Islet of Langerhans (tissue), 1 donor: ENCODE measurements around the gene GEMIN8.

ENCODE experiments used
- FAIRE-seq: peaks from one replicate; lab custom pipeline; 2011; peaks lifted over from hg19 to GRCh38; lab: Jason Lieb, UNC

Gene GEMIN8

DNA sequence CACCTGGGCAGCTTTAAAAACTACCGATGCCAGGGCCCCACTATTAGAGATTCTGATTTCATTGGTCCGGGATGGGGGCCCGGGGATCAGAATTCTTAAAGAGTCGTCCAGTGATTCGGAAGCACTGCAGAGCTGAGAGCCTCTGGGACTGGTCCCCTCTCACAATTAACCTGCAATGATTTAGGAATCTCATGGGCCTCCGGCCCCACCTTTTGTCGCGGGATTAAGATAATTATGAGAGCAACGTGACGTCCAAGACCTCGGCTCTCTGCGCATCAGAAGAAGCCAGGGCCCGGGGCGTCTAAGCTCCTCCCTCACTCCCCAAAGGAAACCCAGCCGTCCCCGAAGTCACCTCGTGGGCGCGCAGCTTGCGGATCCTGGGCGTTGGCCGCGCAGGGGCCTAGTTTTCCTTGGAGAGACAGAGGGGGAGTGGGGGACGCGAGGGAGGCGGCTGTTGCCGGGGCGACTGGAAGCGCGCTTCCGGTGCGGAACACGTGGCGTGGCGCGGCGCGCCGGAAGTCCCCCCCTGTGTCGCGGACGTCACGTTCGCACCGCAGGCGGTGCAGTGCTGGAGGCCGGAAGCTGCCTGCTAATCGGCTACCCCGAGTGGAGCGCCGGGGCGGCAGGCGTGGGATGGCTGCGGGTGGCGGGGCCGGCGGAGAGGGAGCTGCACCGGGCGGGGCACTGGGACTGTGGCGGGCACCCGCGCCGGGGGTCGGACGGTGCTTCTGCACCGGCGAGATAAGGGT lies at the start of gene GEMIN8:
TSS of gene GEMIN8 (minus strand) at position 468 of the 749 bp plus-strand sequence. CDS start 8,414 bp downstream, outside the sequence.
- FAIRE-seq = no peak

GRCh38 chrX:14076639-14077038 lies 46.9 kb upstream of the GEMIN8 start:
- no peak for FAIRE-seq

DNA sequence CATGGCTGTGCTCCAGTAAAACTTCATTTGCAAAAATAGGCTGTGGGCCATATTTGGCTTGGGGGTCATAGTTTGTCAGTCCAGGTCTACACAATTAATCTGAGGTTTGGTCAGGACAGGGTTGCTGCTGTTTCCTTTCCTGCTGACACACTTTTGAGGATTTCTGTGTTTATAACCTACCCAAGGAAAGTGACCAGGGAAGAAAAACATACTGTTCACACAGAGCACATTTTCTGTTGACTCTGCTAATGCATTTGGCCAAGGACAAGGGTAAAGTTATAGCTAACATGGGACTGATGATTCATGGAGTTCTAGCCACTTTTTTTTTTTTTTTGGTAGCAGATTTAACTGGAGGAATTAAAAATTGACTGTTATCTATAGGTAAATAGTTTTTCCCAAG lies 43.9 kb upstream of the GEMIN8 start:
- peak; percentile 65 for FAIRE-seq

DNA sequence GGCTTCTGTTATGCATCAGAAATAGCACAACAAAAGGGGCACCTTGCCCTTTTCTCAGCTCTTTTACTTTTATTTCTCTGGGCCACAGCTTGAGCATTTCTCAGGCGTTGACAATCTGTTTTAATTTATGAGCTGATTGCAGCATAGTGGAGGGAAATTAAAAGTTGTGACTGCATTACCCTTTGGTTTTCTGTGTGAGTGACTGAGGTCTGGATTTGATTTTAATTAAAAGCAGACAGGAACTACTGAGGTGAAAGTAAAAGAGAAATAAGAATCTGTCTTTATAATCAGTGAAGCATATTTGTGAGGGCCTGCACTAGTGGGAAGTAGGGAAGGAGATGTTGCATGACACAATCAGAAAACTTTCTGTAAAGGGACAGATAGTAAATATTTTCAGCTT lies 43.4 kb upstream of the GEMIN8 start:
- FAIRE-seq = peak; percentile 73

GRCh38 chrX:14065800-14066199 lies 36.1 kb upstream of the GEMIN8 start:
- no peak for FAIRE-seq

- no peak for FAIRE-seq
Measured at GRCh38 chrX:14064626-14065432, 35.1 kb upstream of the GEMIN8 start.

- FAIRE-seq = no peak
Measured at GRCh38 chrX:14062524-14062923, 32.8 kb upstream of the GEMIN8 start.

GRCh38 chrX:14056206-14056605 lies 26.5 kb upstream of the GEMIN8 start:
- FAIRE-seq = no peak

- FAIRE-seq = peak; percentile 79
Measured at GRCh38 chrX:14051416-14051815, 21.7 kb upstream of the GEMIN8 start.

DNA sequence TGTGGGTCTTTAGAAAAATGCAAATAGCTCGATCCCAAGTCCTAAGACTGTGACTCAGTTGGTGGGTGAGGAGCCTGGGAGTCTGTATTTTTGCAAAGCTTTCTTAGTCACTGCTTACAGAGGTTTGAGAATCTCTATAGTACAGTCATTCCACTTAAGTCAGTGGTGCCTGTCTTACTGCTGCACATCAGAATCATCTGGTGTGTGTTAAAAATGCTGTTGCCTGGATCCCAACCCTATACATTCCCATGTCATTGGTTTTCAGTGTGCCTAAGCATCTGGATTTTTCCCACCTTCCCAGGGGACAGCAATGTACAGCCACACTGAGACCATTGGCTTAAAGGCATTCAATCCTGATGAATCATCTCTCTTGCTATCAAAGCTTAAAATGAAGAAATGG lies 21.0 kb upstream of the GEMIN8 start:
- no peak for FAIRE-seq

DNA sequence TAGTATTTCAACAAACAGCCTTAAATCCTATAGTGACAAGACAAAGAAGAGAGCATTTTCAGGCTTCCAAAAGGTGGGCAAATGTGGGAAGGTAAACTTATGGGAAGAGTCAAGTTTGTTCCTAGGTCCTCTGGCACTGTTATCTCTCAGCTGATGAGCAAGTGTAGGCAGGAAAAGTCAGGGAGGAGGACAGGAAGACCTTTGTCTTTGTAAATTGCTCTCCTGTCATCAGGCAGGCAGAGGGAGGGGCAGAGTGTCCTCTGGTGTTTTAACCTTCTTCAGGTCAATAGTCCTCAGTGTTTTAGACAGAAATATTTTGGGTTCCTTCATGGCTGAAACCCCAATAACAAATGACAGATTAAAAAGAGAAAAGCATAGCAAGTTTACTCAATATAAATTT lies 13.5 kb upstream of the GEMIN8 start:
- no peak for FAIRE-seq

DNA sequence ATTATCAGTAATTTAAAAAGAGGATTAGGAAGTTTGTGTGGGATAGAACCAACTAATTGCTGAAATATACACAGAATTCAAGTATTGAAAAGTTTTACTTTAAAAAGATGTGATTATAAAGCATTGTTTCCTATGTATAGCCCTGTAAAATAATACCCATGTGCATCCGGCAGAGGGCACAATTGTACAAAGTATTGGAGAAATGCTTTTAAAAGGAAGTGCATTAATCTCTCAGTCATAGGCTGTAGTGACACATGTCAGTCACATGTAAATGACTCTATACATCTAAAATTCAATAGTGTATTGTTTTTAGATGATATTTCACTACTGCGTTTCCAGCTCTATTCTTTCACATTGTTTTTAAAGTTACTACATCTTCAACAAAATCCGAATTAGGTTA lies 9.7 kb upstream of the GEMIN8 start:
- FAIRE-seq = peak; percentile 96

- no peak for FAIRE-seq
Measured at GRCh38 chrX:14038375-14039085, 8.8 kb upstream of the GEMIN8 start.

- FAIRE-seq = peak; percentile 95
Measured at GRCh38 chrX:14032406-14032805, 2.7 kb upstream of the GEMIN8 start.

DNA sequence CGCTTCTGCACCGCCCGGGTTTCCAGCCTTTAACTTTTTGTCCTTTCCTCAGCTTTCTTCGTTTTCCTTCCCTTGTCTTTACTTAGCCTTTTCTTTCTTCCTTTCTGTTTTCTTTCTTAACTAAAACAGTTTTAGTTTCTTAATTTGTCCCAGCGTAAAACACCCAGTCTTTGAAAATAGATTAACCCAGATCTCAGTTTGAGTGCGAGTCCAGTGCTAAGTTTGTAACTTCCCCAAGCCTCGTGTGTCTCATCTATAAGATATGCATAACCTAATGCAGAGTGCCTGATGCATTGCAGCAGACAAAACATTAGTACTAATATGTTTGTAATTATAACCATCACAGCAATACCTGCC lies 460 bp upstream of the GEMIN8 start:
- peak; percentile 90 for FAIRE-seq

GRCh38 chrX:14029039-14029424 lies 660 bp downstream of the GEMIN8 start:
- peak; percentile 74 for FAIRE-seq

- FAIRE-seq = no peak
Measured at GRCh38 chrX:14028473-14028872, 1.2 kb downstream of the GEMIN8 start.

- peak; percentile 17 for FAIRE-seq
Measured at GRCh38 chrX:14027511-14028019, 2.1 kb downstream of the GEMIN8 start.

DNA sequence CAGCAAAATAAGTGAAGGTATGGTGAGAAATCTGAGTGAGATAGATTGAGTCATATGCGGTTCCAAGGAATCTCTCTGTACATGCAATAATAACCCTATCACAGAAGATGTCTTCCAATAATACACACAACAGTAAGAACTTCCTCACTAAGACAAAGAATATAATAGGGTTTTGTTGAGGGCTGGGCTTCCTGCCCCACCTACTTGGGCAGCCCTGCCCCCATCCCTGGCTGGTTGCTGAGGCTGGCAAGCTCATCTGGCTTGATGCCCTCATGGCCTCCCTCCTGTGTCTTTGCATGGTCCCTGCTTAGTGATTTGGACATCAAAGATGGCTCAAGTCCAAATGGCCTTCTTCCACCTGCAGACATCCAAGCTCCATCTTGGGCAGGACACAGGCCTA lies 2.7 kb downstream of the GEMIN8 start:
- no peak for FAIRE-seq

DNA sequence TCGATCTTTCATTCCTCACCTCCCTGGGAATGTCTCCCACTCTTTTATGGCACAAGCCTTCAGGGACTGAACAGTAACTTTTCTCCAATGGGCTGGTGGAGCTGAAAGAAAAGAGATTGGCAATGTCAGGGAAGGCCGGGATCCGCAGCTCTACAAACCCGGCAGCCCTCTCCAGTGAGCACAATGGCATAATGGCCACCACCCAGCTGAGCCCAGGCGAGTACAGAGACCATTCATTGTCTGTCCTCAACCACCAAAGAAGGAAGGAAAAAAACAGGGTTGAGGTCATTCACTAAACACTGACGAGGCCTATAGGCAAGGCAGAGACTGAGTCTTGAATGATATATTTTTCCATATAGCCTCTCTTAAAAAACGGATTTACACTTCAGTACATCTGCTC lies 3.6 kb downstream of the GEMIN8 start:
- FAIRE-seq = no peak

- no peak for FAIRE-seq
Measured at GRCh38 chrX:14022019-14022418, 7.7 kb downstream of the GEMIN8 start.

- no peak for FAIRE-seq
Measured at GRCh38 chrX:14017399-14017798, 12.3 kb downstream of the GEMIN8 start.

DNA sequence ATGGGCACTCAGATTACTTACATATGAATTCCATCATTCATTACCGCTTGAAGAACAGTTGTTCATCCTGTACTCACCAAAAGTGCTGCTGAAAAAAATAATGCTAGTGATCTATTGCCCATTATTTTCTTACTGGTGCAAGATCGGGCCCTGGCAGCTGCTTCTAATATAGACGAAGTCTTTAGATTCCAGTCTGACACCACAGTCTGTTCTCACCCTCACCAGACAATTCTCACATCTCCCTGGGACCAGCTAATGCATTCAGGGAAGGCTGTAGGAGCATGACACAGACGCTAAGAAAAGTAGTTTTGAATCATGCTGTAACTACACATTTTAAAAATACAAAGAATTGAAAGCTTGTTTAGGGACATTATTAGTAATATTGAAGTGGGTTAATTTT lies 13.8 kb downstream of the GEMIN8 start:
- no peak for FAIRE-seq
